PC-3 (cell line): ENCODE results near the gene JARID2. TPM values are rescaled to one million over a fixed set of nuclear protein-coding genes. Genes with fewer than 3 reads are reported as not detected.

Experiments used
- ATAC-seq: fragments of 200-7000 bp; cut with Tn5 transposase; 2 replicates; pipeline ENCODE4 v1.9.1; 2020; ENCODE audit warnings: mild to moderate bottlenecking, moderate library complexity
- BruUV-seq: library from RNA; stranded (reverse); fragments of 400-500 nt; replicated peaks from 2 replicates; lab custom pipeline; 2021; lab: Mats Ljungman, UMichigan
- CTCF ChIA-PET: fragments of 300-600 bp; sonication (Branson Sonifier 250); formaldehyde crosslinking; loops from one replicate; lab custom pipeline; 2022; ENCODE audit warnings: antibody characterized with exemption; lab: Charles Lee
- POLR2A ChIA-PET: fragments of 300-600 bp; sonication (Branson Sonifier 250); formaldehyde crosslinking; loops from one replicate; lab custom pipeline; 2022; ENCODE audit warnings: antibody characterized with exemption; ENCODE audit not compliant: unreplicated experiment; lab: Charles Lee
- DNase-seq: peaks from one replicate; pipeline ENCODE4 v3.0.0-alpha.2; 2015
- H2AFZ ChIP-seq: fragments of 300-600 bp; sonication (generic); 2 replicates; pipeline ENCODE4 v1.6.0; 2016; ENCODE audit warnings: antibody characterized with exemption, low read length
- H3F3A ChIP-seq: fragments of 300-600 bp; sonication (generic); one replicate; pipeline ENCODE4 v1.6.0; 2017; ENCODE audit warnings: antibody characterized with exemption, low read length, control low read depth, mild to moderate bottlenecking; ENCODE audit not compliant: unreplicated experiment
- H3K27ac ChIP-seq: fragments of 300-600 bp; sonication (generic); 2 replicates; pipeline ENCODE4 v1.5.1; 2016; ENCODE audit warnings: mild to moderate bottlenecking, low read length
- H3K27me3 ChIP-seq: fragments of 300-600 bp; sonication (generic); 2 replicates; pipeline ENCODE4 v1.6.1; 2016; ENCODE audit warnings: low read length, mixed read lengths
- H3K36me3 ChIP-seq: fragments of 300-600 bp; sonication (generic); 2 replicates; pipeline ENCODE4 v1.6.1; 2016; ENCODE audit warnings: low read depth, mixed run types, low read length, mixed read lengths
- H3K4me1 ChIP-seq: fragments of 300-600 bp; sonication (generic); 2 replicates; pipeline ENCODE4 v1.5.1; 2016; ENCODE audit warnings: low read length; ENCODE audit not compliant: insufficient read depth
- H3K4me2 ChIP-seq: fragments of 300-600 bp; sonication (generic); 2 replicates; pipeline ENCODE4 v1.6.0; 2016; ENCODE audit warnings: low read length
- H3K4me3 ChIP-seq: fragments of 300-600 bp; sonication (generic); 2 replicates; pipeline ENCODE4 v1.5.1; 2016; ENCODE audit warnings: mild to moderate bottlenecking, low read length, mixed read lengths
- H3K79me2 ChIP-seq: fragments of 300-600 bp; sonication (generic); 2 replicates; pipeline ENCODE4 v1.6.1; 2017; ENCODE audit warnings: low read length, mixed read lengths
- H3K9ac ChIP-seq: fragments of 300-600 bp; sonication (generic); 2 replicates; pipeline ENCODE4 v1.6.0; 2016; ENCODE audit warnings: mild to moderate bottlenecking, low read length
- H3K9me2 ChIP-seq: fragments of 300-600 bp; sonication (generic); replicated peaks from 2 replicates; pipeline ENCODE4 v1.6.1; 2016; ENCODE audit warnings: mixed run types, low read length, mixed read lengths
- H3K9me3 ChIP-seq: fragments of 300-600 bp; sonication (generic); 2 replicates; pipeline ENCODE4 v1.6.1; 2016; ENCODE audit warnings: low read length, mixed read lengths
- H4K20me1 ChIP-seq: fragments of 300-600 bp; sonication (generic); 2 replicates; pipeline ENCODE4 v1.6.1; 2016; ENCODE audit warnings: low read length, mixed read lengths
- CTCF ChIP-seq: fragments of 300-600 bp; sonication (generic); conservative IDR thresholded peaks from 2 replicates; pipeline ENCODE4 v1.5.1; 2017; ENCODE audit warnings: antibody characterized with exemption, low read depth, mild to moderate bottlenecking, low read length
- EZH2 ChIP-seq: fragments of 300-600 bp; sonication (generic); IDR thresholded peaks from one replicate; pipeline ENCODE4 v1.6.1; 2017; ENCODE audit warnings: antibody characterized with exemption, mild to moderate bottlenecking, low read length; ENCODE audit not compliant: unreplicated experiment
- EZH2phosphoT487 ChIP-seq: fragments of 300-600 bp; sonication (generic); IDR thresholded peaks from 2 replicates; pipeline ENCODE4 v1.6.1; 2018; ENCODE audit warnings: mild to moderate bottlenecking, antibody characterized with exemption, low read length, borderline replicate concordance
- intact Hi-C: fragments of 100-400 bp; cut with micrococcal nuclease; formaldehyde crosslinking; loops from 2 replicates; pipeline ENCODE4 v1.9.0; 2023
- total RNA-seq: library from RNA; depleted of rRNA; stranded (reverse); fragments of >200 nt; gene quantifications from 2 replicates; pipeline ENCODE4 v1.2.3, GENCODE V29; 2014

Gene JARID2
- total RNA-seq, 1 experiment from 2014 or later, result 11.0 TPM

GRCh38 chr6:15376900-15377487, 131.1 kb downstream of the JARID2 start:
- intact Hi-C loops, result no loop called here
- DNase-seq (no peak), ATAC-seq (no peak)
- H3K9me3 ChIP-seq, result no peaks in the 10 kb centered on the region
- no peak overlapping the region for H3K27ac ChIP-seq
- no peak for TF ChIP-seq EZH2phosphoT487
- no peaks in the 10 kb centered on the region for H3K4me1 ChIP-seq
- no peak overlapping the region for H3K4me3 ChIP-seq
- H3K79me2 ChIP-seq, result peaks cover 83% of the 10 kb centered on the region
- H3K27me3 ChIP-seq, result no peaks in the 10 kb centered on the region
- ChIA-PET CTCF (no interaction called here), POLR2A (no interaction called here)
- H3K4me2 ChIP-seq, result no peak overlapping the region
- peaks cover 4% of the 10 kb centered on the region; the same call in 1 of the 2 replicates for H4K20me1 ChIP-seq
- H3K9me2 ChIP-seq, result no peaks in the 10 kb centered on the region
- H3K36me3 ChIP-seq, result no peaks in the 10 kb centered on the region
- no peak overlapping the region for H2AFZ ChIP-seq
- no peak overlapping the region for H3K9ac ChIP-seq
- no TSS peak for BruUV-seq
- no peaks in the 10 kb centered on the region for H3F3A ChIP-seq

- no peak overlapping the region for H3K27ac ChIP-seq
- ChIA-PET CTCF (no interaction called here), POLR2A (no interaction called here)
- H3K4me1 ChIP-seq, result no peaks in the 10 kb centered on the region
- H3K27me3 ChIP-seq, result no peaks in the 10 kb centered on the region
- no peaks in the 10 kb centered on the region for H3K9me3 ChIP-seq
- ATAC-seq (no peak), DNase-seq (no peak)
- no TSS peak for BruUV-seq
- TF ChIP-seq EZH2 (no peak), EZH2phosphoT487 (no peak), CTCF (no peak)
- intact Hi-C loops, result no loop called here
- no peak overlapping the region for H3K4me3 ChIP-seq
- H3K36me3 ChIP-seq, result no peaks in the 10 kb centered on the region
- no peak overlapping the region for H2AFZ ChIP-seq
- H3K9ac ChIP-seq, result no peak overlapping the region
- no peaks in the 10 kb centered on the region for H3K9me2 ChIP-seq
- H4K20me1 ChIP-seq, result peaks cover 4% of the 10 kb centered on the region; the same call in 1 of the 2 replicates
- no peak overlapping the region for H3K4me2 ChIP-seq
- H3F3A ChIP-seq, result no peaks in the 10 kb centered on the region
- H3K79me2 ChIP-seq, result peaks cover 89% of the 10 kb centered on the region
Observed at GRCh38 chr6:15378272-15378671, 132.4 kb downstream of the JARID2 start.

- peaks cover 4% of the 10 kb centered on the region; the same call in 1 of the 2 replicates for H4K20me1 ChIP-seq
- H3K9me3 ChIP-seq, result no peaks in the 10 kb centered on the region
- no peak overlapping the region for H3K4me3 ChIP-seq
- H3K4me1 ChIP-seq, result no peaks in the 10 kb centered on the region
- H2AFZ ChIP-seq, result no peak overlapping the region
- ATAC-seq (no peak), DNase-seq (no peak)
- peaks cover 89% of the 10 kb centered on the region for H3K79me2 ChIP-seq
- CTCF ChIA-PET, result no interaction called here
- no peak overlapping the region for H3K4me2 ChIP-seq
- POLR2A ChIA-PET, result no interaction called here
- no TSS peak for BruUV-seq
- H3K27ac ChIP-seq, result no peak overlapping the region
- TF ChIP-seq EZH2 (no peak), EZH2phosphoT487 (no peak)
- no peaks in the 10 kb centered on the region for H3K27me3 ChIP-seq
- no peaks in the 10 kb centered on the region for H3F3A ChIP-seq
- no peaks in the 10 kb centered on the region for H3K36me3 ChIP-seq
- no peak overlapping the region for H3K9ac ChIP-seq
- no peaks in the 10 kb centered on the region for H3K9me2 ChIP-seq
- intact Hi-C loops, result no loop called here
Observed at GRCh38 chr6:15378866-15379265, 133.0 kb downstream of the JARID2 start.

- ChIA-PET CTCF (no interaction called here), POLR2A (no interaction called here)
- TF ChIP-seq CTCF, result no peak
- TF ChIP-seq EZH2, result no peak
- TF ChIP-seq EZH2phosphoT487, result no peak
- Histone ChIP-seq H4K20me1 (peaks cover 4% of the 10 kb centered on the region; the same call in 1 of the 2 replicates), H3K36me3 (no peaks in the 10 kb centered on the region), H3K9ac (no peak overlapping the region), H3K4me1 (no peaks in the 10 kb centered on the region), H3K4me2 (no peak overlapping the region), H3K27ac (no peak overlapping the region), H3K9me2 (no peaks in the 10 kb centered on the region), H2AFZ (no peak overlapping the region), H3K79me2 (peaks cover 87% of the 10 kb centered on the region), H3K9me3 (no peaks in the 10 kb centered on the region), H3K27me3 (no peaks in the 10 kb centered on the region), H3F3A (no peaks in the 10 kb centered on the region), H3K4me3 (no peak overlapping the region)
- intact Hi-C loops, result no loop called here
- DNase-seq, result no peak
- no peak for ATAC-seq
- no TSS peak for BruUV-seq
Observed at GRCh38 chr6:15380351-15380750, 134.5 kb downstream of the JARID2 start.
